ENCODE data around the gene COL17A1. TPM values are rescaled to one million over a fixed set of nuclear protein-coding genes. Genes with fewer than 3 reads are reported as not detected.

COL17A1 gene
- total RNA-seq, 1 experiment from 2014 or later: 1.2 TPM

DNA sequence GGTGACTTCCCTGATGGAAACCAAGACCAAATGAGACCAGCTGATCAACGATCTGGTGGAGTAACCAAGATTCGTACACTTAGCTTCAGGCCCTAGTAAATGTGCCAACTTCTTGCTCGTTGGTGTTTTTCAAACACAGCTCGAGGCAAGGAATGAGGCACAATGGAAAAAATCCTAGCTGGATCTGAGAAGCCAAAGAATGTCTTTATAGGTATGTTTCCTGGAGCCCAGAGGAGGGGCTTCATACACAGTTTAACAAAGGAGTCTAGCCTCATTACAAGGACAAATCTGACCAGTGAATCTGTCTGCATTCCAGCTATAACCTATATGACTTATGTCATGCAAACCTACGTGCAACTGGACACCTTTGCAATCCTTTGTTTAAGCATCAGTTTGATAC is 3.7 kb downstream of the COL17A1 start:
- no peaks in the 10 kb centered on the region for H3F3A ChIP-seq (ENCODE audit: low read length, unreplicated experiment)
- no peaks in the 10 kb centered on the region for H3K9me3 ChIP-seq (ENCODE audit: low read length)
- no peaks in the 10 kb centered on the region; the same call in 1 of the 2 replicates for H3K36me3 ChIP-seq (ENCODE audit: low read depth, low read length)
- no peaks in the 10 kb centered on the region for H3K9me2 ChIP-seq (replicated peaks; ENCODE audit: low read length)
- POLR2A ChIA-PET (ENCODE audit: unreplicated experiment): no interaction called here
- H3K79me2 ChIP-seq (ENCODE audit: low read length): no peaks in the 10 kb centered on the region
- H2AFZ ChIP-seq (ENCODE audit: low read length): no peak overlapping the region
- no TSS peak for BruUV-seq (replicated peaks)
- no peaks in the 10 kb centered on the region for H3K27me3 ChIP-seq (ENCODE audit: low read length)
- no peaks in the 10 kb centered on the region for H4K20me1 ChIP-seq (ENCODE audit: low read length)
- no peak overlapping the region for H3K4me3 ChIP-seq (ENCODE audit: low read length)
- H3K4me1 ChIP-seq (ENCODE audit: insufficient read depth, low read length): peaks cover 22% of the 10 kb centered on the region
- ATAC-seq (no peak), DNase-seq (no peak)
- CTCF ChIA-PET: no interaction called here
- H3K27ac ChIP-seq (ENCODE audit: low read length): no peak overlapping the region
- H3K9ac ChIP-seq (ENCODE audit: low read length): no peak overlapping the region
- no peak overlapping the region for H3K4me2 ChIP-seq (ENCODE audit: low read length)
- intact Hi-C loops (cut with micrococcal nuclease): loop anchor here (5.0 kb wide), 1 partner anchor 40 kb away; the partner anchor contains the start of gene SFR1
- TF ChIP-seq EZH2 (IDR thresholded peaks at IDR 0.05; ENCODE audit: low read length, unreplicated experiment) (no peak), EZH2phosphoT487 (IDR thresholded peaks at IDR 0.05; ENCODE audit: borderline replicate concordance, low read length) (no peak)
- TF ChIP-seq, protein P1, sequence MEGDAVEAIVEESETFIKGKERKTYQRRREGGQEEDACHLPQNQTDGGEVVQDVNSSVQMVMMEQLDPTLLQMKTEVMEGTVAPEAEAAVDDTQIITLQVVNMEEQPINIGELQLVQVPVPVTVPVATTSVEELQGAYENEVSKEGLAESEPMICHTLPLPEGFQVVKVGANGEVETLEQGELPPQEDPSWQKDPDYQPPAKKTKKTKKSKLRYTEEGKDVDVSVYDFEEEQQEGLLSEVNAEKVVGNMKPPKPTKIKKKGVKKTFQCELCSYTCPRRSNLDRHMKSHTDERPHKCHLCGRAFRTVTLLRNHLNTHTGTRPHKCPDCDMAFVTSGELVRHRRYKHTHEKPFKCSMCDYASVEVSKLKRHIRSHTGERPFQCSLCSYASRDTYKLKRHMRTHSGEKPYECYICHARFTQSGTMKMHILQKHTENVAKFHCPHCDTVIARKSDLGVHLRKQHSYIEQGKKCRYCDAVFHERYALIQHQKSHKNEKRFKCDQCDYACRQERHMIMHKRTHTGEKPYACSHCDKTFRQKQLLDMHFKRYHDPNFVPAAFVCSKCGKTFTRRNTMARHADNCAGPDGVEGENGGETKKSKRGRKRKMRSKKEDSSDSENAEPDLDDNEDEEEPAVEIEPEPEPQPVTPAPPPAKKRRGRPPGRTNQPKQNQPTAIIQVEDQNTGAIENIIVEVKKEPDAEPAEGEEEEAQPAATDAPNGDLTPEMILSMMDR (conservative IDR thresholded peaks at IDR 0.05; ENCODE audit: low read depth, low read length): no peak

DNA sequence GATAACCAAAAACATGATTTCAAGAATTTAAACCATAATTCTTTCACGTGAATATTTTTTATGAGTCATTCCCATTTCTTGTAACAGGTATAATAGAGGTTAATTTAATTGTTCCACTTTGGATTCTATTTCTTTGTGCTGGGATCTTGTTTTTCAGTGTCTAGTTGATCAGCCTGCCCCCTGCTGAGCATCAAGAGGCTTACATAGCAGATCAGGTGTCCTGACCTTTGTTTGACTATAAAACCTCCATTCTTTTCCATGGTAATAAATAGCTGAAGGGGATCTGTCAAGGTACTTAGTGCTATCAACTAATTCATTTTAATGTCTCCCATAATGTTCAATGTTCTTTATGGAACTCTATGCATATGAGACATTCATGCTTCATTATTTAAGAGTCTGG is 4.9 kb downstream of the COL17A1 start:
- BruUV-seq (replicated peaks): no TSS peak
- H3K36me3 ChIP-seq (ENCODE audit: low read depth, low read length): no peaks in the 10 kb centered on the region; the same call in 1 of the 2 replicates

DNA sequence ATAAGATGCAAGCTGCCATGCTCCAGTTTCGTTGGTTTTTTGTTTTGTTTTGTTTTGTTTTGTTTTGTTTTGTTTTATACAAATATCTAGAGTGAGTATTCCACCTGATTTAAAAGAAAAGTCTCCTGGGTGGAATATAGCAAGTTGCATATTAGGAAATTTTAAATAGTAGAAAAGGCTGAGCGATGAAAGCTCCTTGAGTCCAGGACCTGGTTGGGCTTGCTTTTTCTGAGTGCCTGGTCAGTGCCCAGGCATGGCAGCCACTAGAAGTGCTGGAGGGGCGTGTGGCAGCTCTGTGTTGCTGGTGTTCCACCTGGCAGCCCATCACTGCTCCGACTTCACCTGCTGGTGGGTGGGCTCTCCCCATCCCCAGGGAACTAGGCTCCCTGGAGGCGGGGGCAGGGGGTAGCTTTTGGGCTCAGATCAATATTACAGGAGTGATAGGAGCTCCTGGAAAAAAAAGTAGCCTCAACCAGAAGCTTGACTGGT is 8.0 kb downstream of the COL17A1 start:
- BruUV-seq (replicated peaks): no TSS peak
- Histone ChIP-seq H3K79me2 (ENCODE audit: low read length) (no peaks in the 10 kb centered on the region), H3K9ac (ENCODE audit: low read length) (no peak overlapping the region), H3K4me3 (ENCODE audit: low read length) (no peak overlapping the region), H3K9me3 (ENCODE audit: low read length) (no peaks in the 10 kb centered on the region), H3K9me2 (replicated peaks; ENCODE audit: low read length) (no peaks in the 10 kb centered on the region), H3K27me3 (ENCODE audit: low read length) (no peaks in the 10 kb centered on the region), H4K20me1 (ENCODE audit: low read length) (no peaks in the 10 kb centered on the region), H3K4me2 (ENCODE audit: low read length) (no peak overlapping the region), H3K27ac (ENCODE audit: low read length) (no peak overlapping the region), H2AFZ (ENCODE audit: low read length) (no peak overlapping the region), H3F3A (ENCODE audit: low read length, unreplicated experiment) (no peaks in the 10 kb centered on the region), H3K36me3 (ENCODE audit: low read depth, low read length) (no peaks in the 10 kb centered on the region; the same call in 1 of the 2 replicates), H3K4me1 (ENCODE audit: insufficient read depth, low read length) (peaks cover 7% of the 10 kb centered on the region; the same call in 1 of the 2 replicates)
- ATAC-seq (no peak), DNase-seq (no peak)
- ChIA-PET CTCF (no interaction called here), POLR2A (ENCODE audit: unreplicated experiment) (no interaction called here)
- intact Hi-C loops (cut with micrococcal nuclease): no loop called here
- TF ChIP-seq EZH2phosphoT487 (IDR thresholded peaks at IDR 0.05; ENCODE audit: borderline replicate concordance, low read length): no peak
- TF ChIP-seq, protein P1 (conservative IDR thresholded peaks at IDR 0.05; ENCODE audit: low read depth, low read length): no peak
- no peak for TF ChIP-seq EZH2 (IDR thresholded peaks at IDR 0.05; ENCODE audit: low read length, unreplicated experiment)

More for the DNA sequence above, 4.9 kb downstream of the COL17A1 start:
- H3K9me3 ChIP-seq (ENCODE audit: low read length): no peaks in the 10 kb centered on the region
- H2AFZ ChIP-seq (ENCODE audit: low read length): no peak overlapping the region
- TF ChIP-seq EZH2 (IDR thresholded peaks at IDR 0.05; ENCODE audit: low read length, unreplicated experiment) (no peak), EZH2phosphoT487 (IDR thresholded peaks at IDR 0.05; ENCODE audit: borderline replicate concordance, low read length) (no peak)
- TF ChIP-seq, protein P1 (conservative IDR thresholded peaks at IDR 0.05; ENCODE audit: low read depth, low read length): peak; percentile 67
- POLR2A ChIA-PET (ENCODE audit: unreplicated experiment): interaction anchor here (0.6 kb wide), 1 partner anchor 994 kb away, joined by 14 read pairs; no protein-coding TSS in a partner anchor
- ATAC-seq (no peak), DNase-seq (peak; percentile 38)
- H3K27me3 ChIP-seq (ENCODE audit: low read length): no peaks in the 10 kb centered on the region
- peaks cover 16% of the 10 kb centered on the region for H3K4me1 ChIP-seq (ENCODE audit: insufficient read depth, low read length)
- no peak overlapping the region for H3K9ac ChIP-seq (ENCODE audit: low read length)
- intact Hi-C loops (cut with micrococcal nuclease): loop anchor here (5.0 kb wide), 1 partner anchor 42 kb away; the partner anchor contains the start of gene SFR1
- H3K79me2 ChIP-seq (ENCODE audit: low read length): no peaks in the 10 kb centered on the region
- H4K20me1 ChIP-seq (ENCODE audit: low read length): no peaks in the 10 kb centered on the region
- H3K4me3 ChIP-seq (ENCODE audit: low read length): no peak overlapping the region
- CTCF ChIA-PET: interaction anchor here (0.6 kb wide), 2 partner anchors 32 to 40 kb away, joined by 3 read pairs; no protein-coding TSS in a partner anchor
- H3K4me2 ChIP-seq (ENCODE audit: low read length): no peak overlapping the region
- H3K9me2 ChIP-seq (replicated peaks; ENCODE audit: low read length): no peaks in the 10 kb centered on the region
- no peaks in the 10 kb centered on the region for H3F3A ChIP-seq (ENCODE audit: low read length, unreplicated experiment)
- H3K27ac ChIP-seq (ENCODE audit: low read length): no peak overlapping the region
